HG03175 (cell line): ENCODE measurements around the gene DICER1.

Experiments used
- ATAC-seq: cut with Tn5 transposase; IDR thresholded peaks from one replicate; pipeline ENCODE4 v1.9.1; 2021; ENCODE audit warnings: mild to moderate bottlenecking, moderate library complexity; ENCODE audit not compliant: unreplicated experiment

The DICER1 gene

GRCh38 chr14:95043314-95043713 lies 114.0 kb downstream of the DICER1 start:
- ATAC-seq, result no peak

GRCh38 chr14:95041477-95042020 lies 115.8 kb downstream of the DICER1 start:
- no peak for ATAC-seq

- no peak for ATAC-seq
Measured at GRCh38 chr14:95040708-95041476, 116.4 kb downstream of the DICER1 start.

- ATAC-seq, result no peak
Measured at GRCh38 chr14:95039993-95040348, 117.4 kb downstream of the DICER1 start.

- no peak for ATAC-seq
Measured at GRCh38 chr14:95039259-95039992, 117.9 kb downstream of the DICER1 start.

GRCh38 chr14:95038521-95039250 lies 118.6 kb downstream of the DICER1 start:
- ATAC-seq, result no peak

- ATAC-seq, result no peak
Measured at GRCh38 chr14:95037273-95037672, 120.1 kb downstream of the DICER1 start.
